ENCODE data around the gene HELT.

GRCh38 chr4:185017964-185018772 lies at the start of gene HELT:
- no peak for TF ChIP-seq POLR2A (IDR thresholded peaks at IDR 0.05; ENCODE audit: extremely low read depth, insufficient read length)
- no peak for TF ChIP-seq CTCF (IDR thresholded peaks at IDR 0.05; ENCODE audit: low read depth, low read length)
